H1 (cell line): ENCODE measurements around the gene CCDC12. TPM values are rescaled to one million over a fixed set of nuclear protein-coding genes. Genes with fewer than 3 reads are reported as not detected.

Source experiments
- CEBPB ChIP-seq: IDR thresholded peaks from 2 replicates; pipeline ENCODE4 v1.6.1; 2012; ENCODE audit warnings: low read depth, low read length
- CREB1 ChIP-seq: IDR thresholded peaks from 2 replicates; pipeline ENCODE4 v1.6.1; 2012; ENCODE audit warnings: inconsistent platforms
- GABPA ChIP-seq: IDR thresholded peaks from 2 replicates; pipeline ENCODE4 v1.6.1; 2011; ENCODE audit warnings: mild to moderate bottlenecking, low read length, moderate library complexity, borderline replicate concordance; ENCODE audit not compliant: insufficient read depth
- HDAC2 ChIP-seq, 2 experiments: fragments of 300-600 bp in 1 of 2; sonication (generic) in 1 of 2; IDR thresholded peaks; 2 replicates each; pipeline ENCODE4 v1.6.1; 2011 to 2012; ENCODE audit warnings: low read depth in 2 of 2, low read length in 2 of 2, mild to moderate bottlenecking in 2 of 2, moderate library complexity in 2 of 2, borderline replicate concordance in 1 of 2, inconsistent platforms in 1 of 2
- KDM4A ChIP-seq: IDR thresholded peaks from one replicate; pipeline ENCODE4 v1.7.1; 2012; ENCODE audit warnings: low read depth, mild to moderate bottlenecking, moderate library complexity, low read length, inconsistent platforms; ENCODE audit not compliant: severe bottlenecking
- MAFK ChIP-seq: IDR thresholded peaks from 2 replicates; pipeline ENCODE4 v1.6.1; 2012; ENCODE audit warnings: low read depth, mild to moderate bottlenecking, improper control_type of control experiment, low read length
- POLR2AphosphoS5 ChIP-seq: IDR thresholded peaks from 2 replicates; pipeline ENCODE4 v1.6.1; 2011; ENCODE audit warnings: low read depth, low read length
- TAF1 ChIP-seq: IDR thresholded peaks from 2 replicates; pipeline ENCODE4 v1.6.1; 2011; ENCODE audit warnings: mild to moderate bottlenecking, low read depth, low read length
- TBP ChIP-seq: IDR thresholded peaks from 2 replicates; pipeline ENCODE4 v1.6.1; 2011; ENCODE audit warnings: low read depth, low read length, improper control_type of control experiment
- TCF12 ChIP-seq: IDR thresholded peaks from 2 replicates; pipeline ENCODE4 v1.6.1; 2011; ENCODE audit warnings: low read depth, mild to moderate bottlenecking, low read length
- TEAD4 ChIP-seq: IDR thresholded peaks from 2 replicates; pipeline ENCODE4 v1.6.1; 2012; ENCODE audit warnings: low read depth, low read length, inconsistent platforms, mixed read lengths
- USF2 ChIP-seq: IDR thresholded peaks from 2 replicates; pipeline ENCODE4 v1.6.1; 2011; ENCODE audit warnings: low read length, improper control_type of control experiment
- polyA plus RNA-seq, 7 experiments: library from polyadenylated mRNA; depleted of rRNA in 3 of 7; stranded (reverse) in 5 of 7; unstranded in 2 of 7; fragments of >200 nt in 5 of 7; fragments of 200-250 nt in 2 of 7; gene quantifications; 1 replicate in 5 of 7; 2 replicates in 1 of 7; 4 replicates in 1 of 7; pipeline versions ENCODE4 v1.2.1 to v1.2.3, GENCODE V29; 2011 to 2013; ENCODE audit warnings: missing spikeins in 2 of 7, mixed read lengths in 2 of 7
- total RNA-seq: library from RNA; stranded (reverse); fragmentation: NEBNext Ultra II Directional; extraction: Animal tissue kit (Norgen Biotek cat#: 25700); gene quantifications from 2 replicates; pipeline ENCODE4 v1.2.1, GENCODE V29; 2021
- TF ChIP-seq, protein P1 (sequence below): IDR thresholded peaks from 2 replicates; pipeline ENCODE4 v1.6.1; 2012; ENCODE audit warnings: inconsistent platforms

CCDC12 gene
- total and polyA plus RNA-seq, 2 of the 8 experiments (the other 6 are each of a cell fraction or from before 2014, with no cell fraction given), result 29.5 to 41.3 TPM

DNA sequence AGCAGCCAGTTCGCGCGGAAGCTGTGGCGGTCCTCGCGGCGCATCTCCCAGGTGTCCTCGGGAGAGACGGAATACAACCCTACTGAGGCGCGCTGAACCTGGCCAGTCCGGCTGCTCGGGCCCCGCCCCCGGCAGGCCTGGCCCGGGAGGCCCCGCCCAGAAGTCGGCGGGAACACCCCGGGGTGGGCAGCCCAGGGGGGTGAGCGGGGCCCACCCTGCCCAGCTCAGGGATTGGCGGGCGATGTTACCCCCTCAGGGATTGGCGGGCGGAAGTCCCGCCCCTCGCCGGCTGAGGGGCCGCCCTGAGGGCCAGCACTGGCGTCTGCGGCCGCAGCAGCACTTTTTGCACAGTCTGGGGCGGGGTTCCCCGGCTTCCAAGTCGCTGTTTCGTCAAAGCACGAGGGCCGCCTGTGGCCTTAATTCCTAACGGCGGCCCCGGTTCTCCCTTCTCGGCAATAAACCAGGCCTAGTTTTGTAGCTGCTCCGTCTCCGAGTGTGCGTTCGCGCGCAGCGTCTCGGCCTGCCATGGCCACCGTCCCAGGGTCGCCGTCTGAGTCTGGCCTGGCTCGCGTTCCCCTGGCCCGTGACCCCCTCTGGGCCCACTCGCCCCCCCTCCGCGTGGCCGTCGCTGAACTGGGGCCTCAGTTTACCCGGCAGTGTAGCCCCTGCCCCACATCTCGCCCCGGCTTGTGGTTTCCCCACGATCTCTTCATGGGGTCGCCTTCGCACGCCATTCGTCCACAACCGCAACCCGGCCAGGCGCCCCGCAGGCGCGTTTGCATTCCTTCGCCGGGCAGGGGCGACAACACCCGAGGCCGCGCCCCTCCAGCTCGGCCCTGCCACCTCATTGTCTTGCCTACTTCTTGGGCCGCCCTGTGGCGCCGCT is 32.9 kb upstream of the CCDC12 start (continued):
- TF ChIP-seq GABPA, result 0 out of 2 replicates have a peak, but pooled peaks have one; percentile 28
- TF ChIP-seq TBP, result peak; percentile 63
- no peak for TF ChIP-seq TCF12
- TF ChIP-seq POLR2AphosphoS5, result peak; percentile 64
- TF ChIP-seq USF2, result no peak
- TF ChIP-seq HDAC2 (IDR thresholded peaks at IDR 0.05; ENCODE audit: borderline replicate concordance in 1 of 2, low read depth in 2 of 2, low read length in 2 of 2), result peak in 1 of 2 experiments; percentile 80; a peak in 1 of 4 replicates
- TF ChIP-seq, protein P1, sequence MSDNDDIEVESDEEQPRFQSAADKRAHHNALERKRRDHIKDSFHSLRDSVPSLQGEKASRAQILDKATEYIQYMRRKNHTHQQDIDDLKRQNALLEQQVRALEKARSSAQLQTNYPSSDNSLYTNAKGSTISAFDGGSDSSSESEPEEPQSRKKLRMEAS, result peak; percentile 7; the same call in 1 of the 2 replicates
- TF ChIP-seq CEBPB, result no peak
- peak; percentile 67 for TF ChIP-seq TAF1
- TF ChIP-seq MAFK, result no peak
- 0 out of 2 replicates have a peak, but pooled peaks have one; percentile 23 for TF ChIP-seq TEAD4
- TF ChIP-seq KDM4A, result peak; percentile 19
- TF ChIP-seq CREB1, result peak; percentile 10; the same call in 1 of the 2 replicates
